Tibial artery (tissue), 4 donors: ENCODE measurements around the gene MPDU1.

Experiments used
- DNase-seq, 2 donors: peaks; one replicate each; pipeline ENCODE4 v3.0.0-alpha.2; 2019
- H3K27ac ChIP-seq, 2 donors: fragments of 200-600 bp; sonication (generic) in 1 of 2; 1 replicate in 1 of 2; 2 replicates in 1 of 2; pipeline ENCODE4 v1.5.1; 2018 to 2019; ENCODE audit warnings: mild to moderate bottlenecking in 1 of 2
- H3K27me3 ChIP-seq, 2 donors: fragments of 200-600 bp; sonication (generic) in 1 of 2; one replicate each; pipeline versions ENCODE4 v1.5.1 to v1.6.0; 2016 to 2019
- H3K36me3 ChIP-seq, 3 donors: fragments of 200-600 bp; sonication (generic) in 2 of 3; one replicate each; pipeline ENCODE4 v1.5.1; 2016 to 2019; ENCODE audit warnings: mild to moderate bottlenecking in 2 of 3
- H3K4me1 ChIP-seq, 4 donors: fragments of 200-600 bp; sonication (generic) in 2 of 4; 1 replicate in 3 of 4; 2 replicates in 1 of 4; pipeline ENCODE4 v1.5.1; 2016 to 2019
- H3K4me3 ChIP-seq, 2 donors: fragments of 200-600 bp; sonication (generic) in 1 of 2; 1 replicate in 1 of 2; 2 replicates in 1 of 2; pipeline ENCODE4 v1.5.1; 2018 to 2019; ENCODE audit warnings: mild to moderate bottlenecking in 2 of 2
- H3K9me3 ChIP-seq, 3 donors: fragments of 200-600 bp; sonication (generic) in 1 of 3; one replicate each; pipeline ENCODE4 v1.5.1; 2016 to 2019
- CTCF ChIP-seq, 2 experiments: fragments of 200-600 bp in 1 of 2; fragments of 450-650 bp in 1 of 2; IDR thresholded peaks; one replicate each; pipeline ENCODE4 v1.5.1; 2017 to 2019; ENCODE audit warnings: antibody characterized with exemption in 2 of 2, mild to moderate bottlenecking in 1 of 2, moderate library complexity in 1 of 2
- intact Hi-C: fragments of 100-400 bp; cut with DNase I; formaldehyde crosslinking; loops from one replicate; pipeline ENCODE4 v1.15.0; 2023; ENCODE audit warnings: low total_unique reads

Gene MPDU1

DNA sequence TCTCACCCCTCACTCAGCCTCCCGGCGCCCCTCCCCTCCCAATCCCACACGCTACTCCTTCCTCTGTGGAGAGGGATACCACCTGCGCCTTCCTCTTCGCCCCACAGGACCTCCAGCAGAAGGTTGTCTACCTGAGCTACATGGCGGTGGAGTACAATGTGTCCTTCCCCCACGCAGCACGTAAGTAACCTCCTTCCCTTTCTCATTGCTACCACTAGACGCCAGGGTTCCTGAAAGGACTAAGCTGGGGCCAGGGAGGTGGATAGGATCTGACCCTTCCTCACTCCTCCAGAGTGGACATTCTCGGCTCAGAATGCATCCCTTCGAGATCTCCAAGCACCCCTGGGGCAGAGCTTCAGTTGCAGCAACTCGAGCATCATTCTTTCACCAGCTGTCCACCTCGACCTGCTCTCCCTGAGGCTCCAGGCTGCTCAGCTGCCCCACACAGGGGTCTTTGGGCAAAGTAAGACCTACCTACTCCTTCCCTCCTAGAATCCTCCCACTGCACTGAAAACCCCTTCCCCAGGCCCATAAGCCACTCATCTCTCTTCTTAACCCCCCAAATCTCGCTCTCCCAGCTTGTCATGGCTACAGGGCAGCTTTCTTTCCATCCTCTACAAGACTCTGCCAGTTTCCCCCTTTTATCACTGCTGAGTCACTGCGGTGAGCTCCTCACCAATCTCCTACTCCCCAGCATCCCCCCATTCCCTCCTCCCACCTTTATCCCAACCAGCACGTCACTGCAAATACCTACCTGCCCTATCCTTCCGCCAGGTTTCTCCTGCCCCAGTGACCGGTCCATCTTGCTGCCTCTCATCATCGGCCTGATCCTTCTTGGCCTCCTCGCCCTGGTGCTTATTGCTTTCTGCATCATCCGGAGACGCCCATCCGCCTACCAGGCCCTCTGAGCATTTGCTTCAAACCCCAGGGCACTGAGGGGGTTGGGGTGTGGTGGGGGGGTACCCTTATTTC is 2.8 kb upstream of the MPDU1 start:
- DNase-seq: no peak
- peak overlapping the region; percentile 85 to 92 for H3K27ac ChIP-seq
- peak overlapping the region; percentile 25 to 44 for H3K4me3 ChIP-seq
- peaks cover 30 to 37% (median 34%) of the 10 kb centered on the region in 3 donors for H3K36me3 ChIP-seq
- no peaks in the 10 kb centered on the region for H3K27me3 ChIP-seq
- H3K4me1 ChIP-seq: peaks cover 10 to 57% (median 51%) of the 10 kb centered on the region in 4 donors
- intact Hi-C loops: no loop called here
- no peaks in the 10 kb centered on the region for H3K9me3 ChIP-seq
- TF ChIP-seq CTCF (IDR thresholded peaks at IDR 0.05): no peak

- Histone ChIP-seq H3K4me1 (peaks cover 10 to 57% (median 50%) of the 10 kb centered on the region in 4 donors), H3K36me3 (peaks cover 12 to 30% (median 20%) of the 10 kb centered on the region in 3 donors), H3K9me3 (no peaks in the 10 kb centered on the region), H3K4me3 (peak overlapping the region; percentile 58 to 62), H3K27me3 (no peaks in the 10 kb centered on the region), H3K27ac (peak overlapping the region; percentile 85 to 92)
- intact Hi-C loops: no loop called here
- TF ChIP-seq CTCF (IDR thresholded peaks at IDR 0.05): no peak
- DNase-seq: peak in 1 of 2 donors; percentile 76
Observed at GRCh38 chr17:7582396-7583252, 1.0 kb upstream of the MPDU1 start.

GRCh38 chr17:7586673-7587419 is 3.2 kb downstream of the MPDU1 start:
- intact Hi-C loops: no loop called here
- DNase-seq: no peak
- H3K4me3 ChIP-seq: no peak overlapping the region
- TF ChIP-seq CTCF (IDR thresholded peaks at IDR 0.05): no peak
- H3K4me1 ChIP-seq: peaks cover 10 to 50% (median 39%) of the 10 kb centered on the region in 4 donors
- no peaks in the 10 kb centered on the region for H3K27me3 ChIP-seq
- H3K36me3 ChIP-seq: peaks cover 8 to 30% (median 11%) of the 10 kb centered on the region in 3 donors
- no peak overlapping the region for H3K27ac ChIP-seq
- H3K9me3 ChIP-seq: no peaks in the 10 kb centered on the region

GRCh38 chr17:7587420-7588151 is 3.9 kb downstream of the MPDU1 start:
- H3K27ac ChIP-seq: peak overlapping the region in 1 of 2 donors; percentile 71
- peaks cover 6 to 43% (median 33%) of the 10 kb centered on the region in 4 donors for H3K4me1 ChIP-seq
- H3K4me3 ChIP-seq: no peak overlapping the region
- no peak for TF ChIP-seq CTCF (IDR thresholded peaks at IDR 0.05)
- H3K36me3 ChIP-seq: peaks cover 15 to 37% (median 18%) of the 10 kb centered on the region in 3 donors
- intact Hi-C loops: loop anchor here (2.0 kb wide), 1 partner anchor 69 kb away; no protein-coding TSS in a partner anchor
- H3K9me3 ChIP-seq: no peaks in the 10 kb centered on the region
- peak in 1 of 2 donors; percentile 37 for DNase-seq
- no peaks in the 10 kb centered on the region for H3K27me3 ChIP-seq
